NCI-H460 (cell line): Measurements from ENCODE around the gene SCUBE3. TPM values are rescaled to one million over a fixed set of nuclear protein-coding genes. Genes with fewer than 3 reads are reported as not detected.

Experiments
- DNase-seq: peaks from one replicate; pipeline ENCODE4 v3.0.0-alpha.2; 2016; ENCODE audit warnings: low read depth; ENCODE audit errors: extremely low read depth
- total RNA-seq: library from RNA; depleted of rRNA; stranded (reverse); fragments of >200 nt; shearing (Covaris generic); gene quantifications from 2 replicates; pipeline ENCODE4 v1.2.3, GENCODE V29; 2014

SCUBE3 gene
- total RNA-seq, 1 experiment from 2014 or later = 0.02 TPM

- no peak for DNase-seq
These were observed 32.3 kb upstream of the SCUBE3 start for GRCh38 chr6:35181308-35181932.

- peak; percentile 51 for DNase-seq
These were observed 31.7 kb upstream of the SCUBE3 start for GRCh38 chr6:35181933-35182612.

DNA sequence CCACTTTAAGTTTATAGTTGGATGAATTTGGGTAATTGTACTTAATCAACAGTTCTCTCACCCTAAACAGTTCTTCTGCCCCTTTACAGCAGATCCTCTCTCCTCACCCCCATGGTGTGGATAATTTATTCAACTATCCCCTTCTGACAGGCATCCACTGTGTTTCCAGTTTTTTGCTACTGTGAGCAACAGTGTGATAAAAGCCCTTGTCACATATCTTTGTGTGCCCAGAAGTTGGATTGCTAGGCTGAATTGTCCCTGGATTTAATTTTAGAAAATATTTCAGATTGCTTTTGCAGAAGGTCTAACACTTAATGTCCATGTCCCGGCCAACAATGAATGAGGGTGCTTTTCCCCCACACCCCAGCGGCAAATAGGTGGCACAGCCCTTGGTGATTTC lies 30.5 kb upstream of the SCUBE3 start:
- no peak for DNase-seq

DNA sequence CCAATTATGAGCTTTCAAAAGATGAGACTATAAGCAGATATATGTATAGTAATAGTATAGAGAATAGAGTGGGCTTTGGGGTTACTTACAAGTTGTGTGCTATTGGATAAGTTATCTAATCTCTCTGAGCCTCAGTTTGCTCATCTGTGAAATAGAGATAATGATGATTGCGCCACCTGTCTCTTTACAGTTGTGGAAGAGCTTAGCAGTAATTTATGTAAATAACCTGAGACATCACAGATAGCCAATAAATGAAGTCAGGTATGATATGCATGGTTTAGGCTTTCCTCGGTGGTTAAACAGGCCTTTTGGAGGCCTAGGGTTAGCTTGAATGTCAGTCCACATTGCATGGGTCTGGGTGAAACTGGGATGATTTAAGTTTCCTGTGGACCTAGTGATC lies 29.8 kb upstream of the SCUBE3 start:
- DNase-seq = no peak

- DNase-seq = no peak
These were observed 29.0 kb upstream of the SCUBE3 start for GRCh38 chr6:35184580-35185301.

DNA sequence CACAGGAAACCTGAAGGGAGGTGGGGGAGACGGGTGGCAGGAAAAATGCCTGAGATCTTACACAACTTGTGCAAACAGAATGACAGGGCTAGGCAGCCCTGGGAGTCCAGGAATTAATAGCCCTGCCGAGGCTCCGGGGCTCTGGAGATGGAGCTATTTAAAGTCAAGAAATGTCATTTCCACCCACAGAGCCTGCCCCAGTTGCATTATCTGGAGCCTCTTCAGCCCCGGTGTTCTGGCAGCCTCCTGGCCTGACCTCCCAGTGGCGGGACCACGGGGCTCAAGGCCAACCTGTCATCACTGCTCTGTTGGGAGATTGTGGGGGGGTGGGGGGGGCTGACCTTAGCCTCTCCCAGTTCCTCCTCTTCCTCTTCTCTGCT lies 28.5 kb upstream of the SCUBE3 start:
- DNase-seq = no peak

DNA sequence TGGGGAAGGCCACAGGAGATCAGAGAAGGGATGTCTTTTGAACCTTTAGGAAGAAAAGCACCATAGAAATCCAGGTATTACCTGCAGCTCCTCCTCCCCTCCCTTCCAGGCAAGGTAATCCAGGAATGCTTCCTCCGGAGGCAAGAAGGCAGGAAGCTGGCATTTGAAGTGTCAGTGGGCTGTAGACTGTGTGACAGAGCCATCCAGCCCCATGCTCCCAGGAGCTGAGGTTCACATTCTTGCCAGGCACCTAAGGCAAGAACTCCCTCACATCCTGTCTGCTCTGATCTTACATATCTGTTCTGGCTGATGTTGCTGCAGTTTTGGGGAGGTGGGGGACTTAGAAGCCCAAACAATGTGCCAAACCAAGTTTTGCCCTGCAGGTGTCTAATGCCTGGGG lies 27.8 kb upstream of the SCUBE3 start:
- DNase-seq = no peak

- DNase-seq = no peak
These were observed 27.2 kb upstream of the SCUBE3 start for GRCh38 chr6:35186571-35186970.

DNA sequence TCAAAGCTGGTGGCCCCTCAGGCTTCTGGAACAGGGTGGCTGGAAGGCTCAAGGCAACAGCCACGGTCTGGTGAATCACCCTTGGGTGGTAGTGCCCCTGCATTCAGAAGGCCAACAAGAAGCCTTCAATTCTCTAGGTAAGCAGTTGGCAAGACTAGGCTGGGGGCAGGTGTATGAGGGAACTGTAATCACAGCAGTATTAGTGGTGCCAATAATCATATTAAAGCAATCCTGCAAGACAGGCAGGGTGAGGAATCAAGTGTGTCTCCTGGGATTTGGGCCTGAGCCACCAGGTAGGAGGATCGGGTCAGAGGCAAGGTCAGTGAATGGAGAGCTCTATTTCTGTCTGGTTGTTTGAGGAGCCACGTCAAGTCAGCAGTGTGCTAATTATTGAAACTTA lies 24.9 kb upstream of the SCUBE3 start:
- DNase-seq = no peak

- DNase-seq = no peak
These were observed 23.4 kb upstream of the SCUBE3 start for GRCh38 chr6:35190306-35190705.

GRCh38 chr6:35191889-35192288 lies 21.9 kb upstream of the SCUBE3 start:
- DNase-seq = no peak

DNA sequence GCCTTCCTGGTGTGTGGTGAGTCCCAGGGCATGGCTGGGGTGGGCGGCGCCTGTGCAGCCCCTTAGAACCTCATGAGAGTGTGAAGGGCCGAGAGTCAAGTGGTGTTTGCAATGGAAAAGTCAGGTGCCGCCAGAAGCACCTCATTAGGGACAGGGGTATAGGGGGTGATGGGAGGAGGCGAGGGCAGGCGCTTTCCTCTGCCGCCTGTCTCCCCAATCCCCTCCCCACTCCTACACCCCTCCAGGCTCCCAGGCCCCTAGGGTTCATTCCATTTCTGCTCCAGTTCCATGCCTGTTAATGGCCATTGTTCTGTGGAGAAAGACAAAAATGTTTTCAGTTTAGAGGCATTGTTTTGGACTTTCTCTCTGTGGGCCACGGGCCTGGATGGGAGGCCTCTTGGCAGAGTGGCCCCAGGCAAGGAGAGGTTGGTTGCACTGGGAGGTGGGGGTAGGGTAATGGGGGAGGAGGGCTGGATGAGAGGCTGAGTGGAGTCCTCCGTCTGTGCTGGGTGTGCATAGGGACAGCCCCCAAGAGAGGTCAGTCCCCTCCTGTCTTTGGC lies 21.4 kb upstream of the SCUBE3 start:
- no peak for DNase-seq

- DNase-seq = no peak
These were observed 19.4 kb upstream of the SCUBE3 start for GRCh38 chr6:35194390-35194789.

- DNase-seq = no peak
These were observed 18.5 kb upstream of the SCUBE3 start for GRCh38 chr6:35195120-35195780.

DNA sequence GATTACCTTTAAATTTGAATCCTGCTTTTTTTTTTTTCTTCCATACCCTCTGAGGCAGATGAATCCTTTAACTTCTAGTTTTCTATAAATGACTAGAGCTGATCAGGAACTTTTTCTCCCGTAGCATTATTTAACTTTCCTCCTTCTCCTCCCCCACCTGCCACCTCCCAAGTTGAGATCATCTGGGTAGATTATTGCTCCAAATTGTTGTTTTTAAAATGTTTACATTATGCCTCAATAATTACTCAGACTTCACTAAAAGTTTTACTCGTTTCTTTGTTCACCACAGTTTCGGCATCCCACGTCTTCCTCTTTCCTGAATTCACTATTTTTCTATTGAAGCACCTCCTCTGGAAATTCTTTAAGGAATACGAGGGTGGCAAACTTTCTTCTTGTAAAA lies 16.6 kb upstream of the SCUBE3 start:
- DNase-seq = no peak

DNA sequence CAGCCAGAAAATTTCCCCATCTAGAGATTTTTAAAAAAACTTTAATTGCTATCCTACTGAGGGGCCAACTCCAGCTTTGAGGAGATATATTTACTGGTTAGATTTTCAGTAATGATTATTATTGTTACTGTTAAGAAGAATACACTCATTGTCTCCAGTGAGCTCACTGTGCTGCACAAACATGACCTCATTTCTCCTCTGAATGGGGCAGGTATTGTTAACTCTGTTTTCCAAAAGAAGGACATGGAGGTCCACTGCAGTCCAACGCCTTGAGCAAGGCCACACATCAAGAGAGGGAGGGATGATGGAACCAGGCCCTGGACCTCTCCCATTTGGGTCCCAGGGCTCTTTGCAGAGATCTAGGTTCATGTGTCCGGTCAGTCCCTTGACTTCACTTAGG lies 13.9 kb upstream of the SCUBE3 start:
- no peak for DNase-seq

DNA sequence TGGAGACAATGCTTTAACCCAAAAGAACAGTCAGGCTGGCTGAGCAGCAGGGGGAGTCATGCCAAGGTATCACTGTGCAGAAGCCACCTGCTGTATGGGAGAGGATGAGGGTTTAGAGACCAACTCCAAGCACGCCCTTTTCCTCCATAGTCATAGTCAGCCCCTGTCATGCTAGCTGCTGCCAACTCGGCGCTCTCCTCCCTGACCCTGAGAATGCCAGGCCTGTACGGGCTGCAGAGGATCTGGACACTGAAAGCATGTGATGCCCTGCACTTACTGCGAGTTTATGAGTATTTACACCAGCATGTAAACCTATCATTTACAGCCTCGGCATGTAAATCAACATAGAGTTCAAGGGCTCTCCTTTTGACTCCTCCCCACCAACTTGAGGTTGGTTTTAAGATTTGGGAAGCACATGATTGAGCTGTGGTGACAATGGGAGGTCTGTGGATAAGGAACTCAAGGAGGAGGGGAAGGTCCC lies 11.7 kb upstream of the SCUBE3 start:
- DNase-seq = no peak

GRCh38 chr6:35203152-35203670 lies 10.5 kb upstream of the SCUBE3 start:
- DNase-seq = no peak

DNA sequence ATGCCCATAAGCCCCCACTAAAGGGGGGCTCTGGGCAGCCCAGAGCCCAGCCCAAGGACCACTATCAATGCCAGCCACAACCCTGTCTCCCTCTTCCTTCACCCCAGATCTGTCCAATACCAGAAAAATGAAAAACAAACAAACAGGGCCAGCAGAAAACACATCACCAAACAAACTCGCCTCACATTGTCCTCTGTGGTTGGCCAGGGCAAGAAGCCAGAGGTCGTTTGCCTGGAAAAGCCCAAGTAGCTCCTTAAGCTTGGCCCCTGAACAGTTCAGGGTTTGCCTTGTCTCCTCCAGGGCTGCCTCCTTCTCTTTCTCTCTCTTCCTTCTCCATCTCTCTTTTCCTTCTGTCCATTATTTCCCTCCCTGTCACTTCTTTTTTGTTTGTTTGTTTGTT lies 10.1 kb upstream of the SCUBE3 start:
- no peak for DNase-seq

DNA sequence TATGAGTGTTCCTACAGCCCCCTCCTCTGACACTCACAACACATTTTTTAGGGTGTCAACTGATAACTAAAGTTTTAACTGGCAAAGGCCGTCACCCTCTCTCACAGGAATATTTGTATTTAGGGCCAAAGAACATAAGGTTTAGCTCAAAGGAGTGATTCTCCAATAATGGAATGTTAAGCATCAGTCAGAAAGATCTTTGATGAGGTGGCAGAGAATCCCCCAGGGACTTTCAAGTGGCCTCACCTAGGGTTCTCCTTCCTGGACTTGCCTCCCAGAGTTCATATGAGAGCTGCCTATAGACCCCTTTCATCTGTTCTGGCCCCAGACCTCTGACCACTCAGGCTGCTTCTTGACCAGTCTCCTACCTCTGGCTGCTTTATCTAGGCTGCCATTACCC lies 7.4 kb upstream of the SCUBE3 start:
- DNase-seq = no peak

GRCh38 chr6:35208419-35208818 lies 5.3 kb upstream of the SCUBE3 start:
- DNase-seq = no peak
